GM12878 (cell line): Measurements from ENCODE around the gene SLC16A6. TPM values are rescaled to one million over a fixed set of nuclear protein-coding genes. Genes with fewer than 3 reads are reported as not detected.

Experiments
- ATAC-seq: fragments of 200-7000 bp; cut with Tn5 transposase; 3 replicates; pipeline ENCODE4 v1.9.1; 2020; ENCODE audit warnings: mild to moderate bottlenecking, moderate library complexity
- BruUV-seq: library from RNA; stranded (reverse); fragments of 400-500 nt; replicated peaks from 2 replicates; lab custom pipeline; 2021; lab: Mats Ljungman, UMichigan
- CTCF ChIA-PET: fragments of 300-600 bp; sonication (Branson Sonifier 250); formaldehyde crosslinking; extraction: SDS; loops from one replicate; lab custom pipeline; 2021; ENCODE audit warnings: inconsistent platforms; lab: Yijun Ruan, JAX
- POLR2A ChIA-PET: fragments of 350-600 bp; formaldehyde crosslinking; extraction: SDS; loops from one replicate; lab custom pipeline; 2021; ENCODE audit warnings: inconsistent platforms; lab: Charles Lee
- RAD21 ChIA-PET: fragments of 300-600 bp; sonication (Branson Sonifier 250); formaldehyde crosslinking; loops from one replicate; lab custom pipeline; 2023; ENCODE audit warnings: antibody characterized with exemption; ENCODE audit not compliant: unreplicated experiment; lab: Charles Lee
- SMC1A ChIA-PET: fragments of 300-600 bp; sonication (Branson Sonifier 250); formaldehyde crosslinking; loops from one replicate; lab custom pipeline; 2023; ENCODE audit not compliant: unreplicated experiment, uncharacterized antibody; lab: Charles Lee
- DNase-seq: peaks from one replicate; pipeline ENCODE4 v3.0.0-alpha.2; 2011; ENCODE audit warnings: low read depth, low spot score
- FAIRE-seq: peaks from 3 replicates; lab custom pipeline; 2011; peaks lifted over from hg19 to GRCh38; lab: Jason Lieb, UNC
- H2AFZ ChIP-seq: 2 replicates; pipeline ENCODE4 v1.6.0; 2011; ENCODE audit warnings: low read depth, low read length, control low read depth; ENCODE audit not compliant: control insufficient read depth
- H3K27ac ChIP-seq: 2 replicates; pipeline ENCODE4 v1.5.1; 2011; ENCODE audit warnings: control low read depth; ENCODE audit not compliant: control insufficient read depth, insufficient read depth
- H3K27me3 ChIP-seq, 2 experiments: replicated peaks in 1 of 2; 2 replicates each; pipeline versions ENCODE4 v1.6.0 to v1.6.1; 2011; ENCODE audit warnings: low read length in 1 of 2; ENCODE audit not compliant: control insufficient read depth in 2 of 2, insufficient read depth in 2 of 2
- H3K36me3 ChIP-seq, 2 experiments: 2 replicates each; pipeline ENCODE4 v1.5.1; 2011; ENCODE audit warnings: low read length in 1 of 2; ENCODE audit not compliant: control insufficient read depth in 2 of 2, insufficient read depth in 2 of 2
- H3K4me1 ChIP-seq: 2 replicates; pipeline ENCODE4 v1.6.1; 2011; ENCODE audit warnings: mild to moderate bottlenecking, low read length, moderate library complexity, mixed read lengths; ENCODE audit not compliant: control insufficient read depth, insufficient read depth
- H3K4me2 ChIP-seq: 2 replicates; pipeline ENCODE4 v1.6.0; 2011; ENCODE audit warnings: control low read depth; ENCODE audit not compliant: control insufficient read depth, insufficient read depth
- H3K4me3 ChIP-seq: fragments of 200-600 bp; sonication (generic); 2 replicates; pipeline ENCODE4 v1.5.1; 2016
- H3K79me2 ChIP-seq: 2 replicates; pipeline ENCODE4 v1.6.0; 2011; ENCODE audit warnings: low read length; ENCODE audit not compliant: control insufficient read depth, insufficient read depth
- H3K9ac ChIP-seq: 2 replicates; pipeline ENCODE4 v1.8.0; 2011; ENCODE audit warnings: low read length, control low read depth, mixed read lengths; ENCODE audit not compliant: control insufficient read depth, insufficient read depth
- H3K9me3 ChIP-seq: replicated peaks from 3 replicates; pipeline ENCODE4 v1.5.1; 2011; ENCODE audit warnings: mild to moderate bottlenecking, low read length; ENCODE audit not compliant: control insufficient read depth, insufficient read depth
- H4K20me1 ChIP-seq: 2 replicates; pipeline ENCODE4 v1.6.0; 2011; ENCODE audit not compliant: control insufficient read depth, insufficient read depth
- BHLHE40 ChIP-seq, 2 experiments: fragments of 450-650 bp in 1 of 2; IDR thresholded peaks; 2 replicates each; pipeline ENCODE4 v1.6.1; 2011 to 2017; ENCODE audit warnings: low read depth in 2 of 2, borderline replicate concordance in 1 of 2, improper control_type of control experiment in 1 of 2, low read length in 1 of 2, mild to moderate bottlenecking in 1 of 2
- EED ChIP-seq: sonication (generic); IDR thresholded peaks from 2 replicates; pipeline ENCODE4 v1.6.1; 2016; ENCODE audit warnings: antibody characterized with exemption, low read depth
- GABPA ChIP-seq: IDR thresholded peaks from 2 replicates; pipeline ENCODE4 v1.6.1; 2014; ENCODE audit warnings: antibody characterized with exemption, low read depth, mild to moderate bottlenecking, inconsistent platforms
- KAT2A ChIP-seq: conservative IDR thresholded peaks from 2 replicates; pipeline ENCODE4 v1.6.1; 2011; ENCODE audit warnings: low read depth, low read length; ENCODE audit not compliant: control insufficient read depth
- MEF2B ChIP-seq: fragments of 450-650 bp; IDR thresholded peaks from 2 replicates; pipeline ENCODE4 v1.6.1; 2018; ENCODE audit warnings: mild to moderate bottlenecking, moderate library complexity; ENCODE audit not compliant: partially characterized antibody, poor library complexity, severe bottlenecking
- NR2C1 ChIP-seq: fragments of 450-650 bp; IDR thresholded peaks from 2 replicates; pipeline ENCODE4 v1.6.1; 2017; ENCODE audit warnings: antibody characterized with exemption, mild to moderate bottlenecking, moderate library complexity
- NRF1 ChIP-seq: conservative IDR thresholded peaks from 2 replicates; pipeline ENCODE4 v1.6.1; 2011; ENCODE audit warnings: mild to moderate bottlenecking, low read depth, low read length, improper control_type of control experiment
- PAX8 ChIP-seq: fragments of 450-650 bp; IDR thresholded peaks from 2 replicates; pipeline ENCODE4 v1.6.1; 2017; ENCODE audit warnings: mild to moderate bottlenecking, moderate library complexity
- POLR2A ChIP-seq: IDR thresholded peaks from 2 replicates; pipeline ENCODE4 v1.6.1; 2011; ENCODE audit warnings: low read depth, mild to moderate bottlenecking, low read length
- RAD21 ChIP-seq: IDR thresholded peaks from 2 replicates; pipeline ENCODE4 v1.6.1; 2011; ENCODE audit warnings: mild to moderate bottlenecking, low read depth, low read length, moderate library complexity; ENCODE audit not compliant: insufficient read depth
- SMAD5 ChIP-seq: IDR thresholded peaks from 2 replicates; pipeline ENCODE4 v1.6.1; 2016; ENCODE audit warnings: antibody characterized with exemption, low read depth
- SMC3 ChIP-seq: IDR thresholded peaks from 2 replicates; pipeline ENCODE4 v1.6.1; 2011; ENCODE audit warnings: low read length, improper control_type of control experiment, borderline replicate concordance
- YY1 ChIP-seq: IDR thresholded peaks from 2 replicates; pipeline ENCODE4 v1.6.1; 2011; ENCODE audit warnings: low read depth, mild to moderate bottlenecking, low read length
- ZNF384 ChIP-seq: IDR thresholded peaks from 2 replicates; pipeline ENCODE4 v1.6.1; 2012; ENCODE audit warnings: low read depth, mild to moderate bottlenecking, low read length, improper control_type of control experiment, borderline replicate concordance
- WGBS: methylation state at CpG from one replicate; pipeline ENCODE4 v1.1.6; 2016; ENCODE audit warnings: low lambda C conversion rate; ENCODE audit not compliant: insufficient replicate concordance, insufficient coverage; ENCODE audit errors: missing lambda C conversion rate; 5-methylcytosine and 5-hydroxymethylcytosine counted together
- in situ Hi-C: fragments of 300-500 bp; cut with MboI; formaldehyde crosslinking; loops from 9 replicates; pipeline ENCODE4 v1.14.3; 2018; ENCODE audit warnings: mixed read lengths
- intact Hi-C: fragments of 100-400 bp; cut with micrococcal nuclease; formaldehyde crosslinking; loops from one replicate; pipeline ENCODE4 v1.14.2; 2022; ENCODE audit not compliant: unreplicated experiment
- polyA plus RNA-seq, 11 experiments: library from polyadenylated mRNA; depleted of rRNA in 4 of 11; unstranded in 6 of 11; stranded (reverse) in 5 of 11; fragments of >200 nt; fragmentation: Nextera tagmentation in 4 of 11; fragmentation: Illumina TruSeq in 1 of 11; extraction: Ambion mirVana in 4 of 11; extraction: Trizol in 1 of 11; gene quantifications; 1 replicate in 1 of 11; 2 replicates in 10 of 11; pipeline versions ENCODE4 v1.2.1 to v1.2.3, GENCODE V29; 2011 to 2016; ENCODE audit warnings: inconsistent platforms in 2 of 11, missing spikeins in 2 of 11, low read depth in 1 of 11
- total RNA-seq, 4 experiments: library from RNA; depleted of rRNA in 3 of 4; stranded (reverse); fragments of >200 nt in 3 of 4; fragmentation: Illumina TruSeq in 1 of 4; extraction: Trizol in 1 of 4; gene quantifications; 2 replicates each; pipeline versions ENCODE4 v1.2.1 to v1.2.3, GENCODE V29; 2013 to 2021
- TF ChIP-seq, protein P1 (sequence below): fragments of 450-650 bp; IDR thresholded peaks from 2 replicates; pipeline ENCODE4 v1.6.1; 2016; ENCODE audit warnings: mild to moderate bottlenecking
- TF ChIP-seq, protein P2 (sequence below): fragments of 450-650 bp; IDR thresholded peaks from 2 replicates; pipeline ENCODE4 v1.6.1; 2017; ENCODE audit warnings: low read depth, mild to moderate bottlenecking, moderate library complexity
- TF ChIP-seq, protein P3 (sequence below): fragments of 450-650 bp; IDR thresholded peaks from 2 replicates; pipeline ENCODE4 v1.6.1; 2018; ENCODE audit warnings: mild to moderate bottlenecking, low read depth, moderate library complexity; ENCODE audit not compliant: partially characterized antibody

SLC16A6 gene
- total and polyA plus RNA-seq, 10 of the 15 experiments (the other 5 are each of a cell fraction or from before 2014, with no cell fraction given), result 2.4 to 8.8 (median 6.0) TPM

DNA sequence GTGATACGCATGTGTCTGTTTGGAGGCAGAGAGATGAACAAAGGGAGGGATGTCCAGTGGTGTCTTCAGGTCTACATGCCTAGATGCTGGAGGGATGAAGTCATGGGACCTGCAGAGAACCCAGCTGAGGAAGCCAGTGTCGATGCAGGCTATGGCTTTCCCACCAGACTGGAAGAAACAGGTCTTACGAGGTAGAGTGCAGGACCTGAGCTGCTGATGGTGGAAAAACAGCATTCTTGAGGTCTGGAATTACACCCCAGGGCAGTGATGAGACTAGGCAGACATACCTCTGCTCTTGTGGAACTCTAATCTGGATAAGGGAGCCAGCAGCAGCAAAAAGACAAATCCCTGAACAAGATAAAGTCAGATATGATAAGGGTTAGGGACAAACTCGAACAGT lies 37.7 kb upstream of the SLC16A6 start (continued):
- TF ChIP-seq, protein P1, sequence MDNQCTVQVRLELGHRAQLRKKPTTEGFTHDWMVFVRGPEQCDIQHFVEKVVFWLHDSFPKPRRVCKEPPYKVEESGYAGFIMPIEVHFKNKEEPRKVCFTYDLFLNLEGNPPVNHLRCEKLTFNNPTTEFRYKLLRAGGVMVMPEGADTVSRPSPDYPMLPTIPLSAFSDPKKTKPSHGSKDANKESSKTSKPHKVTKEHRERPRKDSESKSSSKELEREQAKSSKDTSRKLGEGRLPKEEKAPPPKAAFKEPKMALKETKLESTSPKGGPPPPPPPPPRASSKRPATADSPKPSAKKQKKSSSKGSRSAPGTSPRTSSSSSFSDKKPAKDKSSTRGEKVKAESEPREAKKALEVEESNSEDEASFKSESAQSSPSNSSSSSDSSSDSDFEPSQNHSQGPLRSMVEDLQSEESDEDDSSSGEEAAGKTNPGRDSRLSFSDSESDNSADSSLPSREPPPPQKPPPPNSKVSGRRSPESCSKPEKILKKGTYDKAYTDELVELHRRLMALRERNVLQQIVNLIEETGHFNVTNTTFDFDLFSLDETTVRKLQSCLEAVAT, result no peak
- TF ChIP-seq MEF2B (no peak), PAX8 (no peak), KAT2A (no peak)

DNA sequence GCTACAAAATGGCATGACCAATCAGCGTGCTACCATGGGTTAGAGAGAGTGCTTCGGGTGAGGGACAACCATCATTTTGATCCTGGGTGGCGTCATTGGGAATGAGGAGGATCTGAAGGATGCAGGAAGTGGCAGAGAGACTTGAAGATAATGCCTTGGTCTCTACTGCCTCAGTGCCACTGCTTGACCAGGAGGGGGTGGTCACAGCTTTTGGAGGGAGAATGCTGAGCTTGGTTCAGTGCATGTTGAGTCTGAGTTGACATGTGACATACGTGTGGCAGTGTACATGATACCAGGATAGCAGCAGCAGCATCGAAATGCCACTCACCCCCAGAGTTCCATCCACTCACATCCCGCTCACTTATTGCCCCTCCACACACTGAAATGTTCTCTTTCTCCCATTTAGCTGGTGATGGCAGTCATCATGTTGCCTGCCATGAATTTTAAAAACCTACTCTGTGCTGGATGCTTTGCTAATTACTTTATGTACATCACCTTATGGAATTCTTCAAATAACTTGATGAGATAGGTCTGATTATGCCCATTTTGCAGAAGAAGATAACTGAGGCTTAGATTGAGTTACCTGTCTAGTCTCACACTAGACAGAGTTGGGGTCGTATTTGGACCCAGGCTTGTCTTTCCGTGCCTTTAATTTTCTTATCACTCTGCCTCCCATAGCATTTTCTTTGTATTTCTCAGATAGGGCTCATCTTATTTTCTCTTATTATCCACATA lies 37.1 kb upstream of the SLC16A6 start:
- Histone ChIP-seq H3K9ac (no peak overlapping the region), H2AFZ (no peak overlapping the region), H3K27me3 (no peaks in the 10 kb centered on the region), H4K20me1 (no peaks in the 10 kb centered on the region), H3K36me3 (no peaks in the 10 kb centered on the region), H3K27ac (no peak overlapping the region), H3K9me3 (no peaks in the 10 kb centered on the region; the same call in 2 of the 3 replicates), H3K79me2 (no peaks in the 10 kb centered on the region), H3K4me1 (no peaks in the 10 kb centered on the region), H3K4me2 (no peak overlapping the region), H3K4me3 (no peak overlapping the region)
- FAIRE-seq, result no peak
- ChIA-PET SMC1A (interaction anchor here (0.8 kb wide), 1 partner anchor 138 kb away, joined by 3 read pairs; no protein-coding TSS in a partner anchor), RAD21 (no interaction called here), CTCF (no interaction called here), POLR2A (no interaction called here)
- WGBS, result 27% methylated on average over 8 of the region's 8 CpGs
- no TSS peak for BruUV-seq
- no peak for DNase-seq
- no peak for ATAC-seq
- intact Hi-C loops, result no loop called here
- in situ Hi-C loops, result no loop called here
- TF ChIP-seq, protein P2, sequence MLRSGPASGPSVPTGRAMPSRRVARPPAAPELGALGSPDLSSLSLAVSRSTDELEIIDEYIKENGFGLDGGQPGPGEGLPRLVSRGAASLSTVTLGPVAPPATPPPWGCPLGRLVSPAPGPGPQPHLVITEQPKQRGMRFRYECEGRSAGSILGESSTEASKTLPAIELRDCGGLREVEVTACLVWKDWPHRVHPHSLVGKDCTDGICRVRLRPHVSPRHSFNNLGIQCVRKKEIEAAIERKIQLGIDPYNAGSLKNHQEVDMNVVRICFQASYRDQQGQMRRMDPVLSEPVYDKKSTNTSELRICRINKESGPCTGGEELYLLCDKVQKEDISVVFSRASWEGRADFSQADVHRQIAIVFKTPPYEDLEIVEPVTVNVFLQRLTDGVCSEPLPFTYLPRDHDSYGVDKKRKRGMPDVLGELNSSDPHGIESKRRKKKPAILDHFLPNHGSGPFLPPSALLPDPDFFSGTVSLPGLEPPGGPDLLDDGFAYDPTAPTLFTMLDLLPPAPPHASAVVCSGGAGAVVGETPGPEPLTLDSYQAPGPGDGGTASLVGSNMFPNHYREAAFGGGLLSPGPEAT, result no peak
- TF ChIP-seq RAD21, result peak; percentile 44; the same call in 1 of the 2 replicates
- TF ChIP-seq, protein P3, sequence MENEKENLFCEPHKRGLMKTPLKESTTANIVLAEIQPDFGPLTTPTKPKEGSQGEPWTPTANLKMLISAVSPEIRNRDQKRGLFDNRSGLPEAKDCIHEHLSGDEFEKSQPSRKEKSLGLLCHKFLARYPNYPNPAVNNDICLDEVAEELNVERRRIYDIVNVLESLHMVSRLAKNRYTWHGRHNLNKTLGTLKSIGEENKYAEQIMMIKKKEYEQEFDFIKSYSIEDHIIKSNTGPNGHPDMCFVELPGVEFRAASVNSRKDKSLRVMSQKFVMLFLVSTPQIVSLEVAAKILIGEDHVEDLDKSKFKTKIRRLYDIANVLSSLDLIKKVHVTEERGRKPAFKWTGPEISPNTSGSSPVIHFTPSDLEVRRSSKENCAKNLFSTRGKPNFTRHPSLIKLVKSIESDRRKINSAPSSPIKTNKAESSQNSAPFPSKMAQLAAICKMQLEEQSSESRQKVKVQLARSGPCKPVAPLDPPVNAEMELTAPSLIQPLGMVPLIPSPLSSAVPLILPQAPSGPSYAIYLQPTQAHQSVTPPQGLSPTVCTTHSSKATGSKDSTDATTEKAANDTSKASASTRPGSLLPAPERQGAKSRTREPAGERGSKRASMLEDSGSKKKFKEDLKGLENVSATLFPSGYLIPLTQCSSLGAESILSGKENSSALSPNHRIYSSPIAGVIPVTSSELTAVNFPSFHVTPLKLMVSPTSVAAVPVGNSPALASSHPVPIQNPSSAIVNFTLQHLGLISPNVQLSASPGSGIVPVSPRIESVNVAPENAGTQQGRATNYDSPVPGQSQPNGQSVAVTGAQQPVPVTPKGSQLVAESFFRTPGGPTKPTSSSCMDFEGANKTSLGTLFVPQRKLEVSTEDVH, result no peak
- TF ChIP-seq GABPA, result no peak
- TF ChIP-seq SMC3, result peak; percentile 17; the same call in 1 of the 2 replicates
- TF ChIP-seq NRF1, result no peak
- no peak for TF ChIP-seq ZNF384
- TF ChIP-seq BHLHE40 (IDR thresholded peaks at IDR 0.05; ENCODE audit: borderline replicate concordance in 1 of 2, low read depth in 2 of 2, low read length in 1 of 2), result no peak
- TF ChIP-seq NR2C1, result no peak
- TF ChIP-seq POLR2A, result no peak
- no peak for TF ChIP-seq EED
- no peak for TF ChIP-seq SMAD5
- TF ChIP-seq YY1, result no peak
- TF ChIP-seq KAT2A, result no peak
